Smooth muscle cell of the umbilical artery (primary cell): Measurements from ENCODE around the gene DSG3. TPM values are rescaled to one million over a fixed set of nuclear protein-coding genes. Genes with fewer than 3 reads are reported as not detected.

Experiments used
- total RNA-seq: library from RNA; depleted of rRNA; stranded (reverse); fragments of >200 nt; gene quantifications from 2 replicates; pipeline ENCODE4 v1.2.3, GENCODE V29; 2014

The DSG3 gene
- total RNA-seq = 0.14 and 0.59 TPM in 2 replicates

DNA sequence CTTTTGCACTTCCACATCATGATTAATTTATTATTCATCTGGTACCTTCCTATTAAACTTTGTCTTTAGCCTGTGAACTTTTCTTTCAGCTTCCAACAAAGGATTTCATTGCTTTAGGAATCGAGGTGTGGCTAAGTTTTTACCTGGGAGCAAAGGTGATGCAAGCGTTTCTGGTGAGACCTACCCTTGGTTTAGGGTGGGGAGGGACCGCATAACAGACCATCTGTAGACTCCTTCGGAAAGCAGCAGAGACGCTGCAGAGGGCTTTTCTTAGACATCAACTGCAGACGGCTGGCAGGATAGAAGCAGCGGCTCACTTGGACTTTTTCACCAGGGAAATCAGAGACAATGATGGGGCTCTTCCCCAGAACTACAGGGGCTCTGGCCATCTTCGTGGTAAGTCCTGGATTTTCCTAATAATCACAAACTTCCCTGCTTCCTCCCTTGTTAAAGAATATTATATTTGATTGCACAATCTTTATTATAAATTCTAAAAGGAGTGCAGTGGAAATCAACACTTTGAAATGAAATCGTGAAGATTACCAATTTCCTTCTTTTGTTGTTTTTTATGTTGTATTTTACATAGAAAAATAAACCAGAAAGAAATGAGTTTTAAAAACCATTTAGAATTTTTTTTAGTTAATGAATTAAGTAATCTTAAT is at the start of gene DSG3:
Gene DSG3 (plus strand): TSS at position 212 of the 662 bp plus-strand sequence. CDS start 137 bp downstream, at position 349.

GRCh38 chr18:31497836-31498573 is 50.5 kb downstream of the DSG3 start, which contains the start of gene DSG2:
Gene DSG2, plus strand, starts transcription at chr18:31498177. Its CDS starts 75 bp downstream, at chr18:31498252.

Other genes with a start within 250 kb of the DSG3 start
- not detected in 2 replicates for gene DSG1, start 129.6 kb upstream of the DSG3 start, total RNA-seq
- not detected in 2 replicates for gene DSG4, start 71.0 kb upstream of the DSG3 start, total RNA-seq
- gene DSG2, start 50.4 kb downstream of the DSG3 start, total RNA-seq = 65.6 and 102 TPM in 2 replicates
- gene TTR, start 144.1 kb downstream of the DSG3 start, total RNA-seq = not detected in 2 replicates
- 10.7 and 19.3 TPM in 2 replicates for gene B4GALT6, start 236.8 kb downstream of the DSG3 start, total RNA-seq